ENCODE results near the gene BMP6. TPM values are rescaled to one million over a fixed set of nuclear protein-coding genes. Genes with fewer than 3 reads are reported as not detected.
A peak's percentile ranks its signal among the peaks of the same experiment; 100 is the strongest.

Gene BMP6
- polyA plus RNA-seq, 1 donor, result 1.1 TPM

- no peak for DNase-seq
These were observed 180.8 kb downstream of the BMP6 start for GRCh38 chr6:7906741-7907140.

- no peak for DNase-seq
These were observed 181.3 kb downstream of the BMP6 start for GRCh38 chr6:7907159-7907558.

DNA sequence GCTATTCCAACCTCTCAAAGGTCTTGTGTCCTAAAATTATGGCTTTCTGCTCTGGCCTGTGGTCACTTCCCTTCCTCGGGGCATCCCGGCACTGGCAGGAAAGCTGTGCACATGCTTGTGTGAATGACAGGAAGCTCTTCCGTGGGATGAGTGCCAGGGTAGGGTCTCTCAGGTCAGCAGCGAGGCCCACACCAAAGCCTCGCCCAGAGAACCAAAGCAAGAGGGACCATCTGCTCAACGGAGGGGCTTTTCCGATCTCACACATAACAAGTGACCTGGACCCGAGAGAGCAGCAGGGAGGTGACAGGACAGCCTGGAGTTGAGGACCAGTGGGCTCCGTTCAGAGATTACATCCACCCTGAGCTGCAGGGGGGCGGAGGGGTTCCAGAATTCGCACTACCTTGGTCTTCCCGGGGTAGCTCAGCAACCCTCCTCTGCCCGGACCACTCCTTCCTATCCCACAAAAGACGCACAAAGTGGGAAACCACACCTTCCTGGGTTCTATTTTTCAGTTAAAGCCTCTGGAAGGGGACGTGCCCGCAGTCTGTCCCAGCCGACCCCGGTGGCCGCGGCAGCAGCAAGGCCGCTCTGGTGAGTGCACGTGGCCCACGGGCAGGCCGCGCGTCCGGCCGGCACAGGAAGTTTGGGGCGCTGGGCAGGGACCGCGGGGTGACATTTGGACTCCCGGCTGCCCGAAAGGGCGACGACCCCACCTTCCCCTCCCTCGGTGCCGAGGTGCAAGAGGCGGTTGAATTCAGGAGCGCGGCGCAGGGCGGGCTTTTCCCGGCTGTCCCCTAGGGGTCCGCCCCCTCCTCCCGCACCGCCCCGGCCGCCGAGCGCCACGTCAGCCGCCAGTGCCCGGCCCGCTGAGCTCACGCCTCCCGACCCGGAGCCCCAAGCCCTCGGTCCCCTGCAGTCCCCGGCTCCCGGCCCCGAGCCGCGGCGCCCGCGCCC, 183.7 kb downstream of the BMP6 start:
- DNase-seq, result peak; percentile 54

- DNase-seq, result no peak
These were observed 184.4 kb downstream of the BMP6 start for GRCh38 chr6:7910298-7910653.

GRCh38 chr6:7910654-7911344, 184.9 kb downstream of the BMP6 start, which contains the start of gene TXNDC5:
Gene TXNDC5 (minus strand): TSS chr6:7910788. CDS start chr6:7910776, 12 bp downstream.
- peak; percentile 81 for DNase-seq

GRCh38 chr6:7911345-7911725, 185.4 kb downstream of the BMP6 start:
- DNase-seq, result no peak

- no peak for DNase-seq
These were observed 186.1 kb downstream of the BMP6 start for GRCh38 chr6:7912024-7912423.

GRCh38 chr6:7912736-7913517, 187.0 kb downstream of the BMP6 start:
- DNase-seq, result no peak

- DNase-seq, result no peak
These were observed 188.4 kb downstream of the BMP6 start for GRCh38 chr6:7914311-7914710.

DNA sequence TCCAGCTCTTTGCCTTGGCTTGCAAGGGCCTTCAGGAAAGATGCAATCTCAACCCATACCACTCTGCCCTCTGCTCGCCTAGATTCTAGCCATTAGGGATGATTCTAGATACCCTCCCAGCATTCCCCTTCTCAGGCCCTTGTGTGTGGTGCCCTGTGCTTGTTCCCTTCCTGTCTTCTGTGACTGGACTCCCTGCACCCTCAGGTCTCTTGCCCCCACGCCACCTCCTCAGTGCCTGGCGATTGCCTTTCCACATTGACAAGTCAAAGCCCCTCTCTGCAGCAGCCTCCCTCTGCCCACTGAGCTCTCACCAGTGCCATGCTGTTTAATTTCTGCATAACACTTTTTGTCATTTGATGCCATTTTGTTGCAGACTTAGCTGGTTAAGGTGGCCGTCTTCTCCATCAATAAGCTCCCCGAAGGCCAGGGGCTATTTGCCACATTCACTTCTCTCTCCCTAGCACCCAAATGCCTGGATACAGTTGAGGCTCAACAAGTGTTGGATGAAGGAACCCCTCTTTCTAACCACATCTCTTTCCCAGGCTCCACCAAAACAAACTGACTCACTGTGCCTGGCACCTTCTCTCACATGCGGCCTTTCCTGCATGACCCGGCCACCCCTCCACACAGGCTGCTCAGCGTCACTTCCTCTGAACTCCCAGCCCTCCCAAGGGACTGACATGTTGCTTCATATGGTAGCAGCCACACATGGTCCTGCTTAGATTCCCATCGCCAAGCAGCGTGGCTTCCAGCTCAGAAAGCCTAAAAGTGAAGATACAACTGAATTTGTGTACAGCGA, 189.3 kb downstream of the BMP6 start:
- no peak for DNase-seq

DNA sequence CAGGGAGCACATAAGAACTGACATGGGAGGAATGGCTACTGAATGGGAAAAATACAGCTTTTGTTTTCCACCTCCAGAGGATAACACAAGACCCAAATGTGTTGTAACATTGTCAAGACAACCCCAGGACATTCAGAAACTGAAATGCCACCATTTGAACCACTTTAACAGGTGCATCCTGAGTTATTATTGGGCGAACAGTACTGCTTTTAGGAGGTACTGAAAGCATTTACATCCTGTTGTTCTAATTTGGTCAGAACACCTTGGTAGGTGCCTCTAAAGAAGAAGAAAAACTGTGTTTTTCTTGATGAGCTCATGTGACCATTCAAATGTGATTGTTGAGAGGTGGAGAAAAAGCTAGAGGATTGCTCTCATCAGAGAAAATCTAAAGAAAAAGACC, 191.1 kb downstream of the BMP6 start:
- DNase-seq, result no peak

- no peak for DNase-seq
These were observed 191.8 kb downstream of the BMP6 start for GRCh38 chr6:7917729-7918128.

DNA sequence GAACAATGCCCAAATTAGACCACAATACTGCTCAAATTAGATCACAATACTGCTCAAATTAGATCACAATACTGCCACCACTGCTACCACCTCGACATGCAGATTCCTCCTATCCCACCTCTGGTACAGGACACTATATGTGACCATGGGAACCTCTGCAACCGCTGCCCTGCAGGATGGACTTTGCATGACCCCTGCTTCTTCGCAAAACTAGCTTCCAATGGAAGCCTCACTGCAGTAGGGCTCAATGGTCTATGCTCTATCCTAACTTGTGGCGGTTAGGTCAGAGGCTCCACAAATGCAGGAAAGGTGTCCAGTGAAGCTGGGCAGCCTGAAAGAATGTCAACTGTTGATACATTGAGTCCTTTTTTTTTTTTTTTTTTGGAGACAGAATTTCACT, 192.5 kb downstream of the BMP6 start:
- DNase-seq, result no peak

- DNase-seq, result no peak
These were observed 194.0 kb downstream of the BMP6 start for GRCh38 chr6:7919871-7920270.

DNA sequence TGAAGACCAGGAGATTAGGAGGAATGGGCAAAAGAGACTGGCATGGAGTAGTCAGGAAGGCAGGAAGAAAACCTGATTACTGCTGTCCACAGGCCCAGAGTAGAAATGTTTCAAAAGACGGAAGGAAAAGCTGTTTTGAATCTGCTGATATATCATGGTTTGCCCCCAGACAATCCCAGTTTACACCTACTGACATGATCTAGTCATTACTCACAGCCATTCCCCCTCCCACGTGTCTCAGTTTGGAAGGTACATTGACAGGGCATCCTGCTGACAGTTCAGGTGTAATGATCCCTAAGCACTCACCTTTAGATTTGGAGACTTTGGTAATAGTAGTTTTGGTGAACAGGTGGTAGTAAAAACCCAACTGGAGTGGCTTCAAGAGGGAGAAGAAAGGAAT, 194.5 kb downstream of the BMP6 start:
- no peak for DNase-seq

GRCh38 chr6:7921046-7921445, 195.1 kb downstream of the BMP6 start:
- no peak for DNase-seq

DNA sequence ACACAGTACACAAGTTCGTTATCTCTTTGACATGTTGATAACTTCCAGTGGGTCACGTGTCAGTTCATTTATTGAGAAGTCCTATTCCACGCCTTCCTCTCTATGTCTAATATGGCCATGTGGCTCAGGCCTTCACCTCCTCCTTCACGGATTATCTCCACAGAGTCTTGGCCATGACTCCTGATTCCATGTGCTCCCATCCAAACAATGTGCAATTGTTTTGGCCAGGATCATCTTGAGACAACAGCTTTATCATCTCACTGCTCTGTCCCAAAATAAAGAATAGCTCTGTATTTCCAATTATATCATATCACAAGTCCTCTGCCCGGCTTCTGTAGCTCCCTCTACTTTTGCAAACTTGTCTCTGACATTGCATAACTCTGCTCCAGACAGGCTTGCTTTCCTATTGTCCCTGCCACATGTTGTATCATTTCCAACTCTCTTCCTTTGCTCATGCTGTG, 195.8 kb downstream of the BMP6 start:
- DNase-seq, result no peak

DNA sequence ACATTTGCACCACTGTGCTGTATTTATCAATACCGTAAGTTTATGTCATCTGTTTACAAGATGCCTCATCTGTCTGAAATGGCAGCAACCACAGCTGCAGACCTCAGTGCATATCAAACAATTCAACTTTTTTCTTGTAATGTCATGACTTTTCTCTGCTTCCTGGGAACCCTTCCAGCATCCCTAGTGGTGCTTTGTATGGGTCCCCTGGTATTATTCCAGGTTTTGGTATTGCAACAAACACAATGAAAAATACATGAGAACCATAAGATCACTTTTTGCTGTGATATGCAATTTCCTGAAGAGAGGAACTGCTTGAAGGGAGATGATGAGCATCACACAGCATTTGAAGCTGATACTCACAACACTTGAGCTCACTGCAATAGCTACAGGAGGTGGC, 196.7 kb downstream of the BMP6 start:
- no peak for DNase-seq

GRCh38 chr6:7924867-7925266, 199.0 kb downstream of the BMP6 start:
- DNase-seq, result no peak
